Measurements from ENCODE around the gene MYCBP. TPM values are rescaled to one million over a fixed set of nuclear protein-coding genes. Genes with fewer than 3 reads are reported as not detected.

Gene MYCBP
- total and polyA plus RNA-seq, 2 experiments from 2014 or later = 33.6 to 82.3 TPM

DNA sequence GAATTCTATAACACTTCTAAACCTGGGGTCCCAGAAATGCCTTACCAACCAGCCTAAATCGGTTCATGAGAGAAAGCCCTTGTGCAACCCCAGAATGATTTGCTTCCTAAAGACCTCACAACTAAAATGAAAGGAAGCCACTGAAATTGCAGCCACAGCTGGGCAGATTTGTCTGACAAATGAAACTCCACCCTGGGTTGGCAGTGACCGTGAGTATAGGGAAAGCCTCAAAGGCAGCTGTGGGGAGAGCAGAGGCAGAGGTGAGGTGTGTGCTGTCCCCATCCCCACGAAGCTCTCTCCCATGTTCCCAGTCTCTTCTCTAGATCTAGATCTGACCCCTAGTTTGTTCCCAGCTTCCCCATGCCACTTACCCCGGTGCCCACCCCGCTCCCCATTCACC, 45.4 kb upstream of the MYCBP start:
- no peaks in the 10 kb centered on the region for H3K27me3 Mint-ChIP-seq (ENCODE audit: insufficient read depth, low read depth, poor library complexity)
- no peaks in the 10 kb centered on the region for H3K79me2 ChIP-seq (replicated peaks; ENCODE audit: insufficient read depth)
- H3K36me3 Mint-ChIP-seq (ENCODE audit: low read depth) = no peaks in the 10 kb centered on the region
- no peaks in the 10 kb centered on the region for H4K20me1 ChIP-seq (replicated peaks; ENCODE audit: insufficient read depth)
- H3K9me2 ChIP-seq (ENCODE audit: insufficient read depth) = no peaks in the 10 kb centered on the region
- H3K4me3 ChIP-seq = no peak overlapping the region
- H3K36me3 ChIP-seq (ENCODE audit: insufficient read depth) = no peaks in the 10 kb centered on the region
- H3K9me3 Mint-ChIP-seq = no peaks in the 10 kb centered on the region
- peaks cover 5% of the 10 kb centered on the region; the same call in 2 of the 3 replicates for H3K4me1 Mint-ChIP-seq
- H3F3A ChIP-seq (replicated peaks; ENCODE audit: low read depth) = no peaks in the 10 kb centered on the region
- no peak for DNase-seq (ENCODE audit: low spot score)
- H3K4me1 ChIP-seq (ENCODE audit: insufficient read depth) = no peaks in the 10 kb centered on the region
- H3K27ac ChIP-seq (ENCODE audit: low read depth) = no peak overlapping the region
- ATAC-seq = no peak
- peak overlapping the region; percentile 72; the same call in 1 of the 2 replicates for H2AFZ ChIP-seq
- H3K27ac Mint-ChIP-seq = no peak overlapping the region
- H3K4me2 ChIP-seq = no peak overlapping the region
- no peaks in the 10 kb centered on the region for H3K27me3 ChIP-seq (ENCODE audit: insufficient read depth)
- no peak overlapping the region for H3K4me3 Mint-ChIP-seq
- TF ChIP-seq, protein P1, sequence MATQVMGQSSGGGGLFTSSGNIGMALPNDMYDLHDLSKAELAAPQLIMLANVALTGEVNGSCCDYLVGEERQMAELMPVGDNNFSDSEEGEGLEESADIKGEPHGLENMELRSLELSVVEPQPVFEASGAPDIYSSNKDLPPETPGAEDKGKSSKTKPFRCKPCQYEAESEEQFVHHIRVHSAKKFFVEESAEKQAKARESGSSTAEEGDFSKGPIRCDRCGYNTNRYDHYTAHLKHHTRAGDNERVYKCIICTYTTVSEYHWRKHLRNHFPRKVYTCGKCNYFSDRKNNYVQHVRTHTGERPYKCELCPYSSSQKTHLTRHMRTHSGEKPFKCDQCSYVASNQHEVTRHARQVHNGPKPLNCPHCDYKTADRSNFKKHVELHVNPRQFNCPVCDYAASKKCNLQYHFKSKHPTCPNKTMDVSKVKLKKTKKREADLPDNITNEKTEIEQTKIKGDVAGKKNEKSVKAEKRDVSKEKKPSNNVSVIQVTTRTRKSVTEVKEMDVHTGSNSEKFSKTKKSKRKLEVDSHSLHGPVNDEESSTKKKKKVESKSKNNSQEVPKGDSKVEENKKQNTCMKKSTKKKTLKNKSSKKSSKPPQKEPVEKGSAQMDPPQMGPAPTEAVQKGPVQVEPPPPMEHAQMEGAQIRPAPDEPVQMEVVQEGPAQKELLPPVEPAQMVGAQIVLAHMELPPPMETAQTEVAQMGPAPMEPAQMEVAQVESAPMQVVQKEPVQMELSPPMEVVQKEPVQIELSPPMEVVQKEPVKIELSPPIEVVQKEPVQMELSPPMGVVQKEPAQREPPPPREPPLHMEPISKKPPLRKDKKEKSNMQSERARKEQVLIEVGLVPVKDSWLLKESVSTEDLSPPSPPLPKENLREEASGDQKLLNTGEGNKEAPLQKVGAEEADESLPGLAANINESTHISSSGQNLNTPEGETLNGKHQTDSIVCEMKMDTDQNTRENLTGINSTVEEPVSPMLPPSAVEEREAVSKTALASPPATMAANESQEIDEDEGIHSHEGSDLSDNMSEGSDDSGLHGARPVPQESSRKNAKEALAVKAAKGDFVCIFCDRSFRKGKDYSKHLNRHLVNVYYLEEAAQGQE (IDR thresholded peaks at IDR 0.05; ENCODE audit: unreplicated experiment) = no peak
- TF ChIP-seq CTCF (conservative IDR thresholded peaks at IDR 0.05; ENCODE audit: low read depth in 2 of 2) (no peak), EZH2 (IDR thresholded peaks at IDR 0.05; ENCODE audit: low read depth, unreplicated experiment) (no peak), STAT1 (IDR thresholded peaks at IDR 0.05; ENCODE audit: unreplicated experiment) (no peak), JUNB (IDR thresholded peaks at IDR 0.05; ENCODE audit: unreplicated experiment) (no peak)

DNA sequence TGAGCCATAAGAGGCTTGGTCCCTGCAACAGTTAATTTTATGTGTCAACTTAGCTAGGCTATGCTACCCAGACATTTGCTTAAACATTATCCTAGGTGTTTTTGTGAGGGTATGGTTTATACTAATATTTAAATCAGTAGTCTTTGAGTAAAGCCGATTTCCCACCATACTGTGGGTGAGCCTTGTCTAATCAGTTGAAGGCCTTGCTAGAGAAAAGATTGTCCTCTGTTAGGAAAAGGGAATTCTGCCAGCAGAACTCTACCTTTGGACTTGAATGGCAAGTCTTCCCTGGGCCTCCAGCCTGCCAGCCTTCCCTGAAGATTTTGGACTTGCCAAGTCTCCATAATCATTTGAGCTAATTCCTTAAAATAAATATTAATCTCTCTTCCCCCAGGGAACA, 44.6 kb upstream of the MYCBP start:
- no peaks in the 10 kb centered on the region for H3K9me3 Mint-ChIP-seq
- Histone ChIP-seq H3K4me1 (ENCODE audit: insufficient read depth) (no peaks in the 10 kb centered on the region), H3K79me2 (replicated peaks; ENCODE audit: insufficient read depth) (no peaks in the 10 kb centered on the region), H3K9me2 (ENCODE audit: insufficient read depth) (no peaks in the 10 kb centered on the region), H3K36me3 (ENCODE audit: insufficient read depth) (no peaks in the 10 kb centered on the region), H2AFZ (no peak overlapping the region), H4K20me1 (replicated peaks; ENCODE audit: insufficient read depth) (no peaks in the 10 kb centered on the region), H3K27me3 (ENCODE audit: insufficient read depth) (no peaks in the 10 kb centered on the region), H3K4me2 (no peak overlapping the region), H3K4me3 (no peak overlapping the region), H3K27ac (ENCODE audit: low read depth) (no peak overlapping the region), H3F3A (replicated peaks; ENCODE audit: low read depth) (no peaks in the 10 kb centered on the region)
- H3K4me3 Mint-ChIP-seq = no peak overlapping the region
- no peaks in the 10 kb centered on the region for H3K36me3 Mint-ChIP-seq (ENCODE audit: low read depth)
- no peaks in the 10 kb centered on the region for H3K27me3 Mint-ChIP-seq (ENCODE audit: insufficient read depth, low read depth, poor library complexity)
- ATAC-seq (no peak), DNase-seq (ENCODE audit: low spot score) (no peak)
- TF ChIP-seq ZNF331 (CRISPR knock-in tag; IDR thresholded peaks at IDR 0.05; ENCODE audit: low read depth) (no peak), POLR2AphosphoS5 (IDR thresholded peaks at IDR 0.05; ENCODE audit: low read depth) (no peak)
- H3K4me1 Mint-ChIP-seq = peaks cover 5% of the 10 kb centered on the region; the same call in 2 of the 3 replicates
- no peak overlapping the region for H3K27ac Mint-ChIP-seq

Data from GM23338 (cell line).